Measurements from ENCODE around the gene SUN1.

The SUN1 gene

GRCh38 chr7:879093-879492, 46.8 kb downstream of the SUN1 start:
- no peak overlapping the region for H3K9ac ChIP-seq (ENCODE audit: low read depth, low read length)
- H3K4me1 ChIP-seq (ENCODE audit: insufficient read depth, low read length): no peaks in the 10 kb centered on the region; the same call in 1 of the 2 replicates
- peaks cover under 1% of the 10 kb centered on the region; the same call in 1 of the 2 replicates for H3K36me3 ChIP-seq (ENCODE audit: insufficient read depth, low read length)

GRCh38 chr7:879706-880105, 47.4 kb downstream of the SUN1 start:
- H3K9me3 ChIP-seq (ENCODE audit: control insufficient read depth, insufficient read depth, low read length): no peaks in the 10 kb centered on the region
- H3K4me1 ChIP-seq (ENCODE audit: insufficient read depth, low read length): no peaks in the 10 kb centered on the region; the same call in 1 of the 2 replicates
- no peak overlapping the region for H3K9ac ChIP-seq (ENCODE audit: low read depth, low read length)
- H3K36me3 ChIP-seq (ENCODE audit: insufficient read depth, low read length): no peaks in the 10 kb centered on the region; the same call in 1 of the 2 replicates

More at GRCh38 chr7:879093-879492, 46.8 kb downstream of the SUN1 start:
- H3K9me3 ChIP-seq (ENCODE audit: control insufficient read depth, insufficient read depth, low read length): no peaks in the 10 kb centered on the region

- Histone ChIP-seq H3K9ac (ENCODE audit: low read depth, low read length) (no peak overlapping the region), H3K4me1 (ENCODE audit: insufficient read depth, low read length) (no peaks in the 10 kb centered on the region; the same call in 1 of the 2 replicates), H3K36me3 (ENCODE audit: insufficient read depth, low read length) (no peaks in the 10 kb centered on the region; the same call in 1 of the 2 replicates), H3K9me3 (ENCODE audit: control insufficient read depth, insufficient read depth, low read length) (no peaks in the 10 kb centered on the region)
Observed at GRCh38 chr7:880450-880849, 48.2 kb downstream of the SUN1 start.

- Histone ChIP-seq H3K4me1 (ENCODE audit: insufficient read depth, low read length) (no peaks in the 10 kb centered on the region; the same call in 1 of the 2 replicates), H3K36me3 (ENCODE audit: insufficient read depth, low read length) (no peaks in the 10 kb centered on the region; the same call in 1 of the 2 replicates), H3K9ac (ENCODE audit: low read depth, low read length) (no peak overlapping the region), H3K9me3 (ENCODE audit: control insufficient read depth, insufficient read depth, low read length) (no peaks in the 10 kb centered on the region)
Observed at GRCh38 chr7:881441-882234, 49.4 kb downstream of the SUN1 start.

GRCh38 chr7:882336-883035, 50.2 kb downstream of the SUN1 start:
- no peaks in the 10 kb centered on the region for H3K9me3 ChIP-seq (ENCODE audit: control insufficient read depth, insufficient read depth, low read length)
- no peak overlapping the region for H3K9ac ChIP-seq (ENCODE audit: low read depth, low read length)
- no peaks in the 10 kb centered on the region; the same call in 1 of the 2 replicates for H3K36me3 ChIP-seq (ENCODE audit: insufficient read depth, low read length)
- no peaks in the 10 kb centered on the region; the same call in 1 of the 2 replicates for H3K4me1 ChIP-seq (ENCODE audit: insufficient read depth, low read length)

GRCh38 chr7:883055-884021, 51.1 kb downstream of the SUN1 start:
- H3K4me1 ChIP-seq (ENCODE audit: insufficient read depth, low read length): no peaks in the 10 kb centered on the region; the same call in 1 of the 2 replicates
- H3K9ac ChIP-seq (ENCODE audit: low read depth, low read length): no peak overlapping the region
- H3K36me3 ChIP-seq (ENCODE audit: insufficient read depth, low read length): peaks cover 4% of the 10 kb centered on the region; the same call in 1 of the 2 replicates
- H3K9me3 ChIP-seq (ENCODE audit: control insufficient read depth, insufficient read depth, low read length): no peaks in the 10 kb centered on the region

- Histone ChIP-seq H3K4me1 (ENCODE audit: insufficient read depth, low read length) (no peaks in the 10 kb centered on the region), H3K36me3 (ENCODE audit: insufficient read depth, low read length) (peaks cover 5% of the 10 kb centered on the region; the same call in 1 of the 2 replicates), H3K9ac (ENCODE audit: low read depth, low read length) (no peak overlapping the region), H3K9me3 (ENCODE audit: control insufficient read depth, insufficient read depth, low read length) (no peaks in the 10 kb centered on the region)
Observed at GRCh38 chr7:884191-885003, 52.1 kb downstream of the SUN1 start.

- Histone ChIP-seq H3K9ac (ENCODE audit: low read depth, low read length) (no peak overlapping the region), H3K9me3 (ENCODE audit: control insufficient read depth, insufficient read depth, low read length) (no peaks in the 10 kb centered on the region), H3K36me3 (ENCODE audit: insufficient read depth, low read length) (peaks cover 5% of the 10 kb centered on the region; the same call in 1 of the 2 replicates), H3K4me1 (ENCODE audit: insufficient read depth, low read length) (no peaks in the 10 kb centered on the region)
Observed at GRCh38 chr7:885261-885892, 53.1 kb downstream of the SUN1 start.

- Histone ChIP-seq H3K9ac (ENCODE audit: low read depth, low read length) (no peak overlapping the region), H3K36me3 (ENCODE audit: insufficient read depth, low read length) (peaks cover 6% of the 10 kb centered on the region; the same call in 1 of the 2 replicates), H3K4me1 (ENCODE audit: insufficient read depth, low read length) (no peaks in the 10 kb centered on the region), H3K9me3 (ENCODE audit: control insufficient read depth, insufficient read depth, low read length) (no peaks in the 10 kb centered on the region)
Observed at GRCh38 chr7:885893-886625, 53.8 kb downstream of the SUN1 start.

GRCh38 chr7:886626-887487, 54.6 kb downstream of the SUN1 start:
- H3K4me1 ChIP-seq (ENCODE audit: insufficient read depth, low read length): no peaks in the 10 kb centered on the region
- peaks cover 9% of the 10 kb centered on the region; the same call in 1 of the 2 replicates for H3K36me3 ChIP-seq (ENCODE audit: insufficient read depth, low read length)
- no peak overlapping the region for H3K9ac ChIP-seq (ENCODE audit: low read depth, low read length)

GRCh38 chr7:887488-887820, 55.2 kb downstream of the SUN1 start:
- Histone ChIP-seq H3K36me3 (ENCODE audit: insufficient read depth, low read length) (peaks cover 12% of the 10 kb centered on the region), H3K9ac (ENCODE audit: low read depth, low read length) (no peak overlapping the region), H3K9me3 (ENCODE audit: control insufficient read depth, insufficient read depth, low read length) (no peaks in the 10 kb centered on the region), H3K4me1 (ENCODE audit: insufficient read depth, low read length) (no peaks in the 10 kb centered on the region)

More at GRCh38 chr7:886626-887487, 54.6 kb downstream of the SUN1 start:
- no peaks in the 10 kb centered on the region for H3K9me3 ChIP-seq (ENCODE audit: control insufficient read depth, insufficient read depth, low read length)

Data from ES-I3 (cell line).